Liver (tissue), 9 donors: ENCODE data around the gene PKP4. TPM values are rescaled to one million over a fixed set of nuclear protein-coding genes. Genes with fewer than 3 reads are reported as not detected.

Source experiments
- DNase-seq: peaks from one replicate; pipeline ENCODE4 v3.0.0-alpha.2; 2017; ENCODE audit warnings: low spot score
- H3K27ac ChIP-seq, 2 donors: one replicate each; pipeline ENCODE4 v1.7.0; 2013; ENCODE audit warnings: inconsistent platforms in 2 of 2, low read length in 2 of 2, control low read depth in 1 of 2, low read depth in 1 of 2, mild to moderate bottlenecking in 1 of 2
- H3K27me3 ChIP-seq, 4 donors: one replicate each; pipeline versions ENCODE4 v1.6.1 to v1.7.0; 2013; ENCODE audit warnings: low read length in 3 of 4, inconsistent platforms in 1 of 4, mild to moderate bottlenecking in 1 of 4, moderate library complexity in 1 of 4; ENCODE audit not compliant: control insufficient read depth in 4 of 4, insufficient read depth in 4 of 4
- H3K36me3 ChIP-seq, 4 donors: one replicate each; pipeline versions ENCODE4 v1.6.1 to v1.7.0; 2013; ENCODE audit warnings: low read length in 3 of 4, mild to moderate bottlenecking in 3 of 4, low read depth in 1 of 4, moderate library complexity in 1 of 4; ENCODE audit not compliant: control insufficient read depth in 4 of 4, insufficient read depth in 3 of 4
- H3K4me1 ChIP-seq, 4 donors: one replicate each; pipeline versions ENCODE4 v1.6.1 to v1.7.0; 2013; ENCODE audit warnings: low read length in 3 of 4, mild to moderate bottlenecking in 3 of 4, moderate library complexity in 1 of 4; ENCODE audit not compliant: control insufficient read depth in 4 of 4, insufficient read depth in 4 of 4
- H3K4me3 ChIP-seq, 3 donors: one replicate each; pipeline versions ENCODE4 v1.6.1 to v1.7.0; 2013; ENCODE audit warnings: low read length in 3 of 3, control low read depth in 1 of 3, low read depth in 1 of 3, mild to moderate bottlenecking in 1 of 3
- H3K9ac ChIP-seq, 2 donors: one replicate each; pipeline ENCODE4 v1.7.0; 2013; ENCODE audit warnings: low read length in 2 of 2, mild to moderate bottlenecking in 2 of 2, moderate library complexity in 2 of 2, control low read depth in 1 of 2, low read depth in 1 of 2
- H3K9me3 ChIP-seq, 4 donors: one replicate each; pipeline versions ENCODE4 v1.6.1 to v1.7.0; 2013; ENCODE audit warnings: low read length in 3 of 4; ENCODE audit not compliant: control insufficient read depth in 4 of 4
- ATF3 ChIP-seq: IDR thresholded peaks from 2 replicates; pipeline ENCODE4 v1.6.1; 2016; ENCODE audit warnings: antibody characterized with exemption
- CTCF ChIP-seq: fragments of 150-350 bp; IDR thresholded peaks from 2 replicates; pipeline ENCODE4 v1.5.1; 2017; ENCODE audit warnings: improper control_type of control experiment, low read depth, low read length; ENCODE audit not compliant: missing input control
- EGR1 ChIP-seq, 2 donors: IDR thresholded peaks; 2 replicates each; pipeline ENCODE4 v1.6.1; 2016 to 2018; ENCODE audit warnings: antibody characterized with exemption in 2 of 2, low read depth in 2 of 2
- FOXA1 ChIP-seq: IDR thresholded peaks from 2 replicates; pipeline ENCODE4 v1.6.1; 2016; ENCODE audit warnings: antibody characterized with exemption
- FOXA2 ChIP-seq: IDR thresholded peaks from 2 replicates; pipeline ENCODE4 v1.6.1; 2016; ENCODE audit warnings: antibody characterized with exemption
- GABPA ChIP-seq, 2 donors: IDR thresholded peaks in 1 of 2; conservative IDR thresholded peaks in 1 of 2; 2 replicates each; pipeline ENCODE4 v1.6.1; 2016; ENCODE audit warnings: antibody characterized with exemption in 2 of 2, mild to moderate bottlenecking in 1 of 2, moderate library complexity in 1 of 2
- HNF4A ChIP-seq, 2 donors: conservative IDR thresholded peaks; 2 replicates each; pipeline ENCODE4 v1.6.1; 2016; ENCODE audit warnings: antibody characterized with exemption in 2 of 2, mild to moderate bottlenecking in 2 of 2
- HNF4G ChIP-seq: IDR thresholded peaks from 2 replicates; pipeline ENCODE4 v1.6.1; 2016; ENCODE audit warnings: antibody characterized with exemption
- JUND ChIP-seq, 2 donors: IDR thresholded peaks; 2 replicates each; pipeline ENCODE4 v1.6.1; 2016; ENCODE audit warnings: antibody characterized with exemption in 2 of 2
- NR2F2 ChIP-seq: IDR thresholded peaks from 2 replicates; pipeline ENCODE4 v1.6.1; 2016; ENCODE audit warnings: antibody characterized with exemption
- RAD21 ChIP-seq, 2 donors: IDR thresholded peaks; 2 replicates each; pipeline ENCODE4 v1.6.1; 2016; ENCODE audit warnings: antibody characterized with exemption in 2 of 2, mild to moderate bottlenecking in 2 of 2
- RXRA ChIP-seq, 2 donors: IDR thresholded peaks; 2 replicates each; pipeline ENCODE4 v1.6.1; 2017 to 2018; ENCODE audit warnings: antibody characterized with exemption in 2 of 2, mild to moderate bottlenecking in 1 of 2
- SP1 ChIP-seq: IDR thresholded peaks from 2 replicates; pipeline ENCODE4 v1.6.1; 2018; ENCODE audit warnings: antibody characterized with exemption, mild to moderate bottlenecking
- TAF1 ChIP-seq: conservative IDR thresholded peaks from 2 replicates; pipeline ENCODE4 v1.6.1; 2016; ENCODE audit warnings: antibody characterized with exemption, mild to moderate bottlenecking
- YY1 ChIP-seq: IDR thresholded peaks from 2 replicates; pipeline ENCODE4 v1.6.1; 2016; ENCODE audit warnings: antibody characterized with exemption, mild to moderate bottlenecking
- ZBTB33 ChIP-seq: IDR thresholded peaks from 2 replicates; pipeline ENCODE4 v1.6.1; 2016; ENCODE audit warnings: antibody characterized with exemption
- WGBS: extraction: QIAGEN DNeasy Blood & Tissue Kit; methylation state at CpG from one replicate; pipeline ENCODE4 v1.1.7; 2013; 5-methylcytosine and 5-hydroxymethylcytosine counted together
- polyA plus RNA-seq, 2 donors: library from polyadenylated mRNA; stranded (reverse) in 1 of 2; unstranded in 1 of 2; fragments of 200-250 nt in 1 of 2; fragments of >200 nt in 1 of 2; fragmentation: Nextera tagmentation in 1 of 2; extraction: Ambion mirVana in 1 of 2; gene quantifications; one replicate each; pipeline versions ENCODE4 v1.2.1 to v1.2.3, GENCODE V29; 2013 to 2015
- total RNA-seq, 2 donors: library from RNA; depleted of rRNA; stranded (reverse); fragments of >200 nt; gene quantifications; one replicate each; pipeline ENCODE4 v1.2.3, GENCODE V29; 2014
- TF ChIP-seq, protein P1 (sequence below): IDR thresholded peaks from 2 replicates; pipeline ENCODE4 v1.6.1; 2016; ENCODE audit warnings: antibody characterized with exemption
- TF ChIP-seq, protein P2 (sequence below): IDR thresholded peaks from 2 replicates; pipeline ENCODE4 v1.6.1; 2016; ENCODE audit warnings: antibody characterized with exemption, mild to moderate bottlenecking
- donor health status: healthy.
- donor health status: healthy.
- donor health status: healthy.
- donor health status: healthy.
- donor health status: healthy.

Gene PKP4
- total and polyA plus RNA-seq, 4 donors, result 7.7 to 33.8 (median 19.0) TPM

- TF ChIP-seq HNF4G (no peak), FOXA1 (no peak), TAF1 (no peak), ATF3 (no peak), ZBTB33 (no peak), HNF4A (conservative IDR thresholded peaks at IDR 0.05) (no peak), RAD21 (IDR thresholded peaks at IDR 0.05) (no peak), JUND (IDR thresholded peaks at IDR 0.05) (no peak)
- TF ChIP-seq, protein P1, sequence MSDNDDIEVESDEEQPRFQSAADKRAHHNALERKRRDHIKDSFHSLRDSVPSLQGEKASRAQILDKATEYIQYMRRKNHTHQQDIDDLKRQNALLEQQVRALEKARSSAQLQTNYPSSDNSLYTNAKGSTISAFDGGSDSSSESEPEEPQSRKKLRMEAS, result no peak
- H3K27ac ChIP-seq, result no peak overlapping the region
- H3K36me3 ChIP-seq, result no peaks in the 10 kb centered on the region
- H3K4me3 ChIP-seq, result no peak overlapping the region
- no peak for DNase-seq
- no peaks in the 10 kb centered on the region for H3K27me3 ChIP-seq
- 80% methylated on average over 3 of the region's 3 CpGs for WGBS
- H3K9ac ChIP-seq, result no peak overlapping the region
- H3K9me3 ChIP-seq, result peaks cover 0 to 13% (median 1%) of the 10 kb centered on the region in 4 donors
- no peaks in the 10 kb centered on the region for H3K4me1 ChIP-seq
Observed at GRCh38 chr2:158701101-158701500, 244.3 kb downstream of the PKP4 start.

DNA sequence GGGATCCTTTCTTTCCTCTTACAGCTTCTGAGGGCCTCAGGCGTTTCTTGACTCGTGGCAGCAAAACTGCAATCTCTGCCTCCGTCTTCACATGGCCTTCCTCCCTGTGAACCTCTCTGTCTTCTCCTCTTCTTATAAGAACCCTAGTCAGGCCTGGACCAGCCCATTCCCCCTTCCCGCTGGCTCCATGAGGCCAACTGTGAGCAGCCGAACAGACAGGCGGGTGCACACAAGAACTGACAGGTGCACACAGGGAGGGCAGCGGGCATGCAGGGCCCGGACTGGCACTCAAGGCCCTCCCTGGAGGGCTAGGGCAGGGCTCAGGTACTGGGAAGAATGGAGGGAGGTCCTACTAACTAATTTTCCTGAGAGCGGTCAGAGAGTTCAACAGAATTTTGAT, 246.0 kb downstream of the PKP4 start:
- TF ChIP-seq CTCF (no peak), YY1 (no peak), EGR1 (IDR thresholded peaks at IDR 0.05; ENCODE audit: low read depth in 2 of 2) (no peak), GABPA (IDR thresholded peaks at IDR 0.05 in 1 of 2, conservative IDR thresholded peaks at IDR 0.05 in 1 of 2) (no peak), HNF4G (no peak), NR2F2 (no peak), ATF3 (no peak), RXRA (IDR thresholded peaks at IDR 0.05) (no peak), RAD21 (IDR thresholded peaks at IDR 0.05) (no peak), ZBTB33 (no peak), FOXA2 (no peak), TAF1 (no peak), SP1 (no peak), HNF4A (conservative IDR thresholded peaks at IDR 0.05) (no peak), FOXA1 (no peak), JUND (IDR thresholded peaks at IDR 0.05) (no peak)
- TF ChIP-seq, protein P2, sequence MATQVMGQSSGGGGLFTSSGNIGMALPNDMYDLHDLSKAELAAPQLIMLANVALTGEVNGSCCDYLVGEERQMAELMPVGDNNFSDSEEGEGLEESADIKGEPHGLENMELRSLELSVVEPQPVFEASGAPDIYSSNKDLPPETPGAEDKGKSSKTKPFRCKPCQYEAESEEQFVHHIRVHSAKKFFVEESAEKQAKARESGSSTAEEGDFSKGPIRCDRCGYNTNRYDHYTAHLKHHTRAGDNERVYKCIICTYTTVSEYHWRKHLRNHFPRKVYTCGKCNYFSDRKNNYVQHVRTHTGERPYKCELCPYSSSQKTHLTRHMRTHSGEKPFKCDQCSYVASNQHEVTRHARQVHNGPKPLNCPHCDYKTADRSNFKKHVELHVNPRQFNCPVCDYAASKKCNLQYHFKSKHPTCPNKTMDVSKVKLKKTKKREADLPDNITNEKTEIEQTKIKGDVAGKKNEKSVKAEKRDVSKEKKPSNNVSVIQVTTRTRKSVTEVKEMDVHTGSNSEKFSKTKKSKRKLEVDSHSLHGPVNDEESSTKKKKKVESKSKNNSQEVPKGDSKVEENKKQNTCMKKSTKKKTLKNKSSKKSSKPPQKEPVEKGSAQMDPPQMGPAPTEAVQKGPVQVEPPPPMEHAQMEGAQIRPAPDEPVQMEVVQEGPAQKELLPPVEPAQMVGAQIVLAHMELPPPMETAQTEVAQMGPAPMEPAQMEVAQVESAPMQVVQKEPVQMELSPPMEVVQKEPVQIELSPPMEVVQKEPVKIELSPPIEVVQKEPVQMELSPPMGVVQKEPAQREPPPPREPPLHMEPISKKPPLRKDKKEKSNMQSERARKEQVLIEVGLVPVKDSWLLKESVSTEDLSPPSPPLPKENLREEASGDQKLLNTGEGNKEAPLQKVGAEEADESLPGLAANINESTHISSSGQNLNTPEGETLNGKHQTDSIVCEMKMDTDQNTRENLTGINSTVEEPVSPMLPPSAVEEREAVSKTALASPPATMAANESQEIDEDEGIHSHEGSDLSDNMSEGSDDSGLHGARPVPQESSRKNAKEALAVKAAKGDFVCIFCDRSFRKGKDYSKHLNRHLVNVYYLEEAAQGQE, result no peak
- TF ChIP-seq, protein P1, result no peak

More for the DNA sequence above, 246.0 kb downstream of the PKP4 start:
- Histone ChIP-seq H3K4me3 (no peak overlapping the region), H3K27me3 (no peaks in the 10 kb centered on the region), H3K9ac (no peak overlapping the region), H3K9me3 (peaks cover 0 to 4% (median 1%) of the 10 kb centered on the region in 4 donors), H3K27ac (no peak overlapping the region), H3K4me1 (no peaks in the 10 kb centered on the region), H3K36me3 (no peaks in the 10 kb centered on the region)
- WGBS, result 86% methylated on average over 9 of the region's 9 CpGs
- DNase-seq, result no peak
